ENCODE results near the gene ARSJ. TPM values are rescaled to one million over a fixed set of nuclear protein-coding genes. Genes with fewer than 3 reads are reported as not detected.
"Not testable (repeated sequence)": the region's sequence is repeated elsewhere in the genome, so short reads cannot be mapped to it uniquely, and the experiment has no call there.

Gene ARSJ
- total RNA-seq, 4 donors from 2014 or later = 0.15 to 0.67 (median 0.46) TPM

DNA sequence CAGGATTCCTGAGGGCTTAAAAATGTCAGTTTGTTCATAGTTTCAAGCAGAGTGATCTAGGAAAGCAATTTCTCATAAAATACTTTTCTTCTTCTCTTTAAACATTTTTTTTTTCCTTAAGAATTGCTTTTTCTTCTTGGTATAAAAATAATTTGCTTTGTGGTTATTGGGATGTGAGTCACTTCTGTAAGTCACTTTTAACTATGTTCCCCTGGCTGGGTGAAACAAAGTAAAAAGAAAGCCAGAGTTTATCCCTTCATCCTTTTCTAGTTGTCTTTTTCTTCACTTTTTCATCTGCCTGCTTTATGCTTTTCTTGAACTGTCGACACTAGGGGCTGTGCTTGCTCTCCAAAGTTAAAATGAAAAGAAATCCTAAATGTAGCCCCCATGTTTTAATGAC is 33.5 kb downstream of the ARSJ start:
- no peaks in the 10 kb centered on the region for H3K9me3 ChIP-seq
- no peaks in the 10 kb centered on the region for H3K27me3 ChIP-seq
- H3K4me3 ChIP-seq = no peak overlapping the region
- no peaks in the 10 kb centered on the region for H3K4me1 ChIP-seq
- no peak overlapping the region for H3K27ac ChIP-seq
- H3K36me3 ChIP-seq = no peaks in the 10 kb centered on the region
- ATAC-seq (no peak), DNase-seq (no peak)
- TF ChIP-seq CTCF (IDR thresholded peaks at IDR 0.05 in 4 of 5, conservative IDR thresholded peaks at IDR 0.05 in 1 of 5) = no peak
- no peak for TF ChIP-seq POLR2A (IDR thresholded peaks at IDR 0.05)
- in situ Hi-C loops (cut with MboI; ENCODE audit: low sequenced_read_pairs in 4 of 4) (no loop called here), intact Hi-C loops (cut with DNase I; ENCODE audit: low total_unique reads) (no loop called here)

GRCh38 chr4:113943863-113944262 is 35.6 kb downstream of the ARSJ start:
- ATAC-seq (no peak), DNase-seq (no peak)
- H3K4me1 ChIP-seq = no peaks in the 10 kb centered on the region
- no peaks in the 10 kb centered on the region for H3K36me3 ChIP-seq
- no peak overlapping the region for H3K4me3 ChIP-seq
- in situ Hi-C loops (cut with MboI; ENCODE audit: low sequenced_read_pairs in 4 of 4) = no loop called here
- no peaks in the 10 kb centered on the region for H3K9me3 ChIP-seq
- H3K27ac ChIP-seq = no peak overlapping the region
- TF ChIP-seq CTCF (IDR thresholded peaks at IDR 0.05 in 4 of 5, conservative IDR thresholded peaks at IDR 0.05 in 1 of 5) = no peak
- TF ChIP-seq POLR2A (IDR thresholded peaks at IDR 0.05) = no peak
- no peaks in the 10 kb centered on the region for H3K27me3 ChIP-seq
- intact Hi-C loops (cut with DNase I; ENCODE audit: low total_unique reads) = no loop called here

DNA sequence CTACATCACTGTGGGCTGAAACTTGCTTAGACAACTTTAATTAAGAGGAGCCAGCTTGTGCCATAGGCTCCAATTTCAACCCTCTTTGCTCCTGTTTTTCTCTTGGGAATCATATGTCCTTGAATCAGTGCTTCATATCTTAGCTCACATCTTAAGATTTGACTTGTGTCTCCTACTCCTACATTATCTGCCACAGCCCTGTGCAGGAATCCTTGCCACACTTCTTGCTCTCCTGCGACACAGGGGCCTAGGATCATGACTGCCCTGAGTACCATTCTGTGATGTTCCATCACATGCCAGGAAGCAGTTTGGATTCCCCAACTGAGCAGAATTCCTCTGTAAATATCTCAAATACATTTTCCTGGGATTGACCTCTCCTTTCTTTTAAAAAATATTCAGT is 36.4 kb downstream of the ARSJ start:
- intact Hi-C loops (cut with DNase I; ENCODE audit: low total_unique reads) (no loop called here), in situ Hi-C loops (cut with MboI; ENCODE audit: low sequenced_read_pairs in 4 of 4) (no loop called here)
- H3K36me3 ChIP-seq = no peaks in the 10 kb centered on the region
- no peak for ATAC-seq
- no peaks in the 10 kb centered on the region for H3K9me3 ChIP-seq
- no peak for TF ChIP-seq POLR2A (IDR thresholded peaks at IDR 0.05)
- no peak for TF ChIP-seq CTCF (IDR thresholded peaks at IDR 0.05 in 4 of 5, conservative IDR thresholded peaks at IDR 0.05 in 1 of 5)
- no peak overlapping the region for H3K27ac ChIP-seq
- H3K27me3 ChIP-seq = no peaks in the 10 kb centered on the region
- H3K4me3 ChIP-seq = no peak overlapping the region
- no peak for DNase-seq
- no peaks in the 10 kb centered on the region for H3K4me1 ChIP-seq

GRCh38 chr4:113941836-113942235 is 37.6 kb downstream of the ARSJ start:
- no peaks in the 10 kb centered on the region for H3K27me3 ChIP-seq
- no peaks in the 10 kb centered on the region for H3K36me3 ChIP-seq
- TF ChIP-seq POLR2A (IDR thresholded peaks at IDR 0.05) (no peak), CTCF (IDR thresholded peaks at IDR 0.05 in 4 of 5, conservative IDR thresholded peaks at IDR 0.05 in 1 of 5) (no peak)
- ATAC-seq = no peak
- no peaks in the 10 kb centered on the region for H3K9me3 ChIP-seq
- no peak for DNase-seq
- H3K4me3 ChIP-seq = no peak overlapping the region
- H3K27ac ChIP-seq = no peak overlapping the region
- in situ Hi-C loops (cut with MboI; ENCODE audit: low sequenced_read_pairs in 4 of 4) = no loop called here
- no peaks in the 10 kb centered on the region for H3K4me1 ChIP-seq
- intact Hi-C loops (cut with DNase I; ENCODE audit: low total_unique reads) = no loop called here

GRCh38 chr4:113940103-113940502 is 39.3 kb downstream of the ARSJ start:
- in situ Hi-C loops (cut with MboI; ENCODE audit: low sequenced_read_pairs in 4 of 4) = not testable (repeated sequence)

More at GRCh38 chr4:113940103-113940502, 39.3 kb downstream of the ARSJ start:
- H3K27ac ChIP-seq; DNase-seq; ATAC-seq; H3K4me3 ChIP-seq; H3K27me3 ChIP-seq; H3K36me3 ChIP-seq; intact Hi-C loops (cut with DNase I; ENCODE audit: low total_unique reads); H3K4me1 ChIP-seq; H3K9me3 ChIP-seq: not testable (repeated sequence)
